Activated CD8-positive, alpha-beta memory T cell treated with anti-CD3 and anti-CD28 coated beads, Interleukin-2, amount 50 U/mL, for 48 hours (primary cell): ENCODE measurements around the gene CAB39.
A peak's percentile ranks its signal among the peaks of the same experiment; 100 is the strongest.

Experiments used
- DNase-seq: peaks from one replicate; pipeline ENCODE4 v3.0.0-alpha.2; 2020

CAB39 gene

GRCh38 chr2:230864605-230865306 lies 152.1 kb downstream of the CAB39 start, which contains the start of gene ITM2C:
Gene ITM2C, plus strand, starts transcription at chr2:230864942. Its CDS starts 84 bp downstream, at chr2:230865026.
- DNase-seq: peak; percentile 84

GRCh38 chr2:230865307-230865765 lies 152.7 kb downstream of the CAB39 start:
- DNase-seq: peak; percentile 54

- peak; percentile 66 for DNase-seq
Observed at GRCh38 chr2:230865766-230866755, 153.4 kb downstream of the CAB39 start.

GRCh38 chr2:230866756-230867523 lies 154.3 kb downstream of the CAB39 start:
- DNase-seq: peak; percentile 78

GRCh38 chr2:230868161-230868946 lies 155.7 kb downstream of the CAB39 start:
- DNase-seq: peak; percentile 51

GRCh38 chr2:230868947-230869913 lies 156.6 kb downstream of the CAB39 start:
- DNase-seq: no peak

- DNase-seq: no peak
Observed at GRCh38 chr2:230869914-230870543, 157.4 kb downstream of the CAB39 start.
